IMR-90 (cell line): ENCODE measurements around the gene RGS13. TPM values are rescaled to one million over a fixed set of nuclear protein-coding genes. Genes with fewer than 3 reads are reported as not detected.

Experiments
- ATAC-seq: fragments of 200-7000 bp; cut with Tn5 transposase; 2 replicates; pipeline ENCODE4 v1.9.1; 2020; ENCODE audit warnings: low read depth, mild to moderate bottlenecking, moderate library complexity
- BruUV-seq: library from RNA; stranded (reverse); fragments of 400-500 nt; replicated peaks from 2 replicates; lab custom pipeline; 2021; lab: Mats Ljungman, UMichigan
- CTCF ChIA-PET: fragments of 300-600 bp; formaldehyde crosslinking; extraction: SDS; loops from one replicate; lab custom pipeline; 2021; ENCODE audit warnings: antibody characterized with exemption; lab: Yijun Ruan, JAX
- POLR2A ChIA-PET: fragments of 300-600 bp; sonication (Branson Sonifier 250); formaldehyde crosslinking; loops from one replicate; lab custom pipeline; 2022; ENCODE audit warnings: antibody characterized with exemption; ENCODE audit not compliant: unreplicated experiment; lab: Charles Lee
- DNase-seq: peaks from one replicate; pipeline ENCODE4 v3.0.0; 2013
- H2AFZ ChIP-seq: replicated peaks from 2 replicates; pipeline ENCODE3; 2013; ENCODE audit warnings: low read length, mild to moderate bottlenecking; ENCODE audit not compliant: poor library complexity
- H2AK5ac ChIP-seq: 2 replicates; pipeline ENCODE4 v1.6.1; 2013; ENCODE audit warnings: low read depth, low read length, inconsistent platforms
- H2AK9ac ChIP-seq: replicated peaks from 2 replicates; pipeline ENCODE3; 2013; ENCODE audit warnings: mild to moderate bottlenecking, low read depth, low read length, moderate library complexity; ENCODE audit not compliant: poor library complexity
- H2BK120ac ChIP-seq: 2 replicates; pipeline ENCODE4 v1.6.1; 2013; ENCODE audit warnings: low read depth, low read length, inconsistent platforms
- H2BK15ac ChIP-seq: 3 replicates; pipeline ENCODE4 v1.6.1; 2013; ENCODE audit warnings: low read depth, low read length, inconsistent platforms
- H2BK20ac ChIP-seq: 2 replicates; pipeline ENCODE4 v1.6.1; 2013; ENCODE audit warnings: low read depth, mild to moderate bottlenecking, inconsistent platforms, low read length, moderate library complexity
- H2BK5ac ChIP-seq: 2 replicates; pipeline ENCODE4 v1.6.1; 2013; ENCODE audit warnings: mild to moderate bottlenecking, low read depth, low read length, inconsistent platforms; ENCODE audit not compliant: poor library complexity, severe bottlenecking
- H3K14ac ChIP-seq: replicated peaks from 2 replicates; pipeline ENCODE4 v1.6.1; 2013; ENCODE audit warnings: low read depth, low read length, inconsistent platforms
- H3K18ac ChIP-seq: 2 replicates; pipeline ENCODE4 v1.6.1; 2013; ENCODE audit warnings: low read depth, low read length, control low read depth
- H3K23ac ChIP-seq: 2 replicates; pipeline ENCODE4 v1.6.1; 2013; ENCODE audit warnings: low read depth, low read length, inconsistent platforms
- H3K27ac ChIP-seq: 2 replicates; pipeline ENCODE4 v1.5.1; 2013; ENCODE audit warnings: mild to moderate bottlenecking, control low read depth, low read length; ENCODE audit not compliant: insufficient read depth
- H3K27me3 ChIP-seq: 2 replicates; pipeline ENCODE4 v1.6.1; 2013; ENCODE audit warnings: low read length; ENCODE audit not compliant: control insufficient read depth, insufficient read depth
- H3K36me3 ChIP-seq: 2 replicates; pipeline ENCODE4 v1.6.1; 2013; ENCODE audit warnings: low read length, mixed read lengths; ENCODE audit not compliant: control insufficient read depth, insufficient read depth
- H3K4ac ChIP-seq: 2 replicates; pipeline ENCODE4 v1.6.1; 2013; ENCODE audit warnings: low read depth, low read length, inconsistent platforms
- H3K4me1 ChIP-seq: 2 replicates; pipeline ENCODE4 v1.6.1; 2013; ENCODE audit warnings: low read length, mixed read lengths; ENCODE audit not compliant: control insufficient read depth, insufficient read depth
- H3K4me2 ChIP-seq: 2 replicates; pipeline ENCODE4 v1.6.1; 2013; ENCODE audit warnings: low read depth, mild to moderate bottlenecking, control low read depth, low read length, moderate library complexity
- H3K4me3 ChIP-seq: 2 replicates; pipeline ENCODE4 v1.5.1; 2013; ENCODE audit warnings: low read depth, mild to moderate bottlenecking, control low read depth, low read length, moderate library complexity; ENCODE audit not compliant: insufficient read depth
- H3K56ac ChIP-seq: 2 replicates; pipeline ENCODE4 v1.6.1; 2013; ENCODE audit warnings: low read length, inconsistent platforms; ENCODE audit not compliant: insufficient read depth; ENCODE audit errors: extremely low read depth
- H3K79me1 ChIP-seq, 2 experiments: 2 replicates each; pipeline ENCODE4 v1.6.1; 2013; ENCODE audit warnings: low read length in 2 of 2, inconsistent platforms in 1 of 2, low read depth in 1 of 2
- H3K9ac ChIP-seq: 2 replicates; pipeline ENCODE4 v1.6.1; 2013; ENCODE audit warnings: low read depth, low read length, control low read depth
- H3K9me1 ChIP-seq: 2 replicates; pipeline ENCODE4 v1.6.1; 2013; ENCODE audit warnings: low read length, inconsistent platforms; ENCODE audit not compliant: insufficient read depth
- H3K9me3 ChIP-seq: 2 replicates; pipeline ENCODE4 v1.6.1; 2013; ENCODE audit warnings: low read length; ENCODE audit not compliant: control insufficient read depth, insufficient read depth
- H4K20me1 ChIP-seq: 2 replicates; pipeline ENCODE4 v1.6.1; 2013; ENCODE audit warnings: low read length, inconsistent platforms; ENCODE audit not compliant: insufficient read depth
- H4K5ac ChIP-seq: 2 replicates; pipeline ENCODE4 v1.6.1; 2013; ENCODE audit warnings: mild to moderate bottlenecking, low read depth, low read length, control low read depth
- H4K8ac ChIP-seq, 2 experiments: 2 replicates each; pipeline ENCODE4 v1.6.1; 2013; ENCODE audit warnings: low read depth in 2 of 2, low read length in 2 of 2, control low read depth in 1 of 2, inconsistent platforms in 1 of 2
- H4K91ac ChIP-seq: 2 replicates; pipeline ENCODE4 v1.6.1; 2013; ENCODE audit warnings: low read depth, low read length, inconsistent platforms; ENCODE audit not compliant: insufficient read depth
- CEBPB ChIP-seq: IDR thresholded peaks from 2 replicates; pipeline ENCODE4 v1.6.1; 2012; ENCODE audit warnings: low read depth, low read length, improper control_type of control experiment
- FOS ChIP-seq: fragments of 150-350 bp; IDR thresholded peaks from 2 replicates; pipeline ENCODE4 v1.6.1; 2016; ENCODE audit warnings: low read depth, low read length
- MAFK ChIP-seq: IDR thresholded peaks from 2 replicates; pipeline ENCODE4 v1.6.1; 2012; ENCODE audit warnings: low read depth, low read length, improper control_type of control experiment
- MAZ ChIP-seq: IDR thresholded peaks from 2 replicates; pipeline ENCODE4 v1.6.1; 2012; ENCODE audit warnings: low read depth, mild to moderate bottlenecking, low read length, improper control_type of control experiment, moderate library complexity, borderline replicate concordance
- POLR2A ChIP-seq: IDR thresholded peaks from 2 replicates; pipeline ENCODE4 v1.6.1; 2012; ENCODE audit warnings: mild to moderate bottlenecking, low read depth, low read length
- RAD21 ChIP-seq: IDR thresholded peaks from 2 replicates; pipeline ENCODE4 v1.6.1; 2012; ENCODE audit warnings: low read length, improper control_type of control experiment
- RCOR1 ChIP-seq: IDR thresholded peaks from 2 replicates; pipeline ENCODE4 v1.6.1; 2012; ENCODE audit warnings: mild to moderate bottlenecking, low read length, improper control_type of control experiment; ENCODE audit not compliant: insufficient replicate concordance
- SMC3 ChIP-seq: fragments of 150-350 bp; IDR thresholded peaks from 2 replicates; pipeline ENCODE4 v1.6.1; 2016; ENCODE audit warnings: low read depth, mild to moderate bottlenecking, antibody characterized with exemption, low read length, moderate library complexity
- WGBS, 2 experiments: methylation state at CpG; one replicate each; pipeline versions ENCODE4 v1.1.5 to v1.1.7; 2013; ENCODE audit warnings: missing lambda C conversion rate in 2 of 2; ENCODE audit not compliant: insufficient read length in 1 of 2; ENCODE audit errors: extremely low coverage in 2 of 2; 5-methylcytosine and 5-hydroxymethylcytosine counted together
- dilution Hi-C: fragments of 300-500 bp; cut with HindIII; formaldehyde crosslinking; loops from one replicate; pipeline ENCODE4 v1.14.3; 2018; ENCODE audit warnings: low sequenced_read_pairs; ENCODE audit not compliant: unreplicated experiment
- in situ Hi-C: fragments of 300-500 bp; cut with MboI; formaldehyde crosslinking; loops from 3 replicates; pipeline ENCODE4 v1.14.3; 2019; ENCODE audit warnings: low sequenced_read_pairs, inconsistent platforms, mixed read lengths
- intact Hi-C: fragments of 100-400 bp; cut with micrococcal nuclease; formaldehyde crosslinking; loops from 2 replicates; pipeline ENCODE4 v1.10.0; 2022
- polyA plus RNA-seq, 3 experiments: library from polyadenylated mRNA; depleted of rRNA; stranded (reverse); fragments of >200 nt; gene quantifications; 2 replicates each; pipeline ENCODE4 v1.2.3, GENCODE V29; 2012; ENCODE audit warnings: low replicate concordance in 1 of 3
- total RNA-seq: library from RNA; depleted of rRNA; stranded (reverse); fragments of >200 nt; gene quantifications from 2 replicates; pipeline ENCODE4 v1.2.3, GENCODE V29; 2012
- TF ChIP-seq, protein P1 (sequence below): fragments of 150-350 bp; IDR thresholded peaks from 2 replicates; pipeline ENCODE4 v1.6.1; 2017; ENCODE audit warnings: mild to moderate bottlenecking, antibody characterized with exemption, low read length, low read depth

RGS13 gene
- total and polyA plus RNA-seq, 2 of the 4 experiments (the other 2 are of a cell fraction): not detected

DNA sequence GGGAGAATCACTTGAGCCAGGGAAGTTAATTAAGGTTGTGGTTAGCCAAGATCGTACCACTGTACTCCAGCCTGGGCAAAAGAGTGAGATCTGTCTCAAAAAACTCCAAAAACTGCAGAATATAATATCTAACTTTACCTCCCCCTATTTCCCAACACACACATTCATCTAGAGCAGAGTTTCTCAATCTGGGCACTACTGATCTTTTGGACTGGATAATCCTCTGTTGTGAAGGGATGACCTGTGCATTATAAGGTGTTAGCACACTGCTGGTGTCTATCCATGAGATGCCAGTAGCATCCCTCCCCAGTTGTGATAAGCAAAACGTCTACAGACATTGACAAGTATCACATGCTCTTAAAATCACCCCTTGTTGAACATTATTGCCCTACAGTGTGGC is 61.8 kb downstream of the RGS13 start:
- Histone ChIP-seq H2BK120ac (no peak overlapping the region), H3K4me2 (no peak overlapping the region), H4K5ac (no peak overlapping the region), H2AK5ac (0 out of 2 replicates have a peak overlapping the region, but pooled peaks have one; percentile 13), H3K9ac (no peak overlapping the region), H3K18ac (peak overlapping the region; percentile 1; the same call in 1 of the 2 replicates), H3K4me1 (peaks cover 6% of the 10 kb centered on the region), H3K23ac (no peak overlapping the region), H3K14ac (no peak overlapping the region), H2AFZ (no peak overlapping the region), H3K27me3 (no peaks in the 10 kb centered on the region), H2AK9ac (no peak overlapping the region), H3K36me3 (no peaks in the 10 kb centered on the region), H4K20me1 (no peaks in the 10 kb centered on the region), H3K79me1 (no peaks in the 10 kb centered on the region), H3K9me1 (0 out of 2 replicates have a peak, but pooled peaks cover 3% of the 10 kb centered on the region), H3K4me3 (no peak overlapping the region), H3K4ac (no peak overlapping the region), H2BK20ac (peak overlapping the region; percentile 4; the same call in 1 of the 2 replicates), H3K56ac (no peak overlapping the region), H3K27ac (no peak overlapping the region), H2BK15ac (peak overlapping the region; percentile 79; the same call in 2 of the 3 replicates), H4K8ac (no peak overlapping the region; a peak in 1 of 4 replicates), H3K9me3 (no peaks in the 10 kb centered on the region), H4K91ac (no peak overlapping the region), H2BK5ac (no peak overlapping the region)
- DNase-seq (no peak), ATAC-seq (no peak)
- TF ChIP-seq MAFK: no peak
- TF ChIP-seq, protein P1, sequence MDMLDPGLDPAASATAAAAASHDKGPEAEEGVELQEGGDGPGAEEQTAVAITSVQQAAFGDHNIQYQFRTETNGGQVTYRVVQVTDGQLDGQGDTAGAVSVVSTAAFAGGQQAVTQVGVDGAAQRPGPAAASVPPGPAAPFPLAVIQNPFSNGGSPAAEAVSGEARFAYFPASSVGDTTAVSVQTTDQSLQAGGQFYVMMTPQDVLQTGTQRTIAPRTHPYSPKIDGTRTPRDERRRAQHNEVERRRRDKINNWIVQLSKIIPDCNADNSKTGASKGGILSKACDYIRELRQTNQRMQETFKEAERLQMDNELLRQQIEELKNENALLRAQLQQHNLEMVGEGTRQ: no peak
- no peak for TF ChIP-seq MAZ
- TF ChIP-seq RAD21: no peak
- no peak for TF ChIP-seq SMC3
- no peak for TF ChIP-seq RCOR1
- TF ChIP-seq FOS: no peak
- no peak for TF ChIP-seq POLR2A
- no peak for TF ChIP-seq CEBPB
- in situ Hi-C loops (no loop called here), intact Hi-C loops (no loop called here), dilution Hi-C loops (no loop called here)
- CTCF ChIA-PET: no interaction called here
- POLR2A ChIA-PET: interaction anchor here (0.6 kb wide), 1 partner anchor 36 kb away, joined by 5 read pairs; no protein-coding TSS in a partner anchor
- no CpG with 5 or more reads among the region's 2 CpGs for WGBS, 2 experiments
- BruUV-seq: no TSS peak
